ENCODE results near the gene SLFN11.

- TF ChIP-seq CTCF (IDR thresholded peaks at IDR 0.05) (no peak), EZH2 (IDR thresholded peaks at IDR 0.05) (peak; percentile 61)
Measured at GRCh38 chr17:35345445-35345925, 27.9 kb downstream of the SLFN11 start.

Measured in neural progenitor cell (in vitro differentiated cells).